Keratinocyte (primary cell): ENCODE measurements around the gene CD200R1.

ENCODE experiments used
- EZH2 ChIP-seq: IDR thresholded peaks from one replicate; pipeline ENCODE4 v1.6.1; 2012; ENCODE audit warnings: inconsistent platforms, mild to moderate bottlenecking, low read length, moderate library complexity
- TF ChIP-seq, protein P1 (sequence below), 3 experiments: IDR thresholded peaks in 1 of 3; conservative IDR thresholded peaks in 1 of 3; optimal IDR thresholded peaks in 1 of 3; 2 replicates in 2 of 3; 3 replicates in 1 of 3; pipeline versions ENCODE3 to v1.5.1; 2011; ENCODE audit warnings: low read length in 3 of 3, mild to moderate bottlenecking in 3 of 3, moderate library complexity in 2 of 3, control low read depth in 1 of 3, inconsistent platforms in 1 of 3; ENCODE audit not compliant: insufficient read depth in 2 of 3; ENCODE audit errors: extremely low read depth in 1 of 3

DNA sequence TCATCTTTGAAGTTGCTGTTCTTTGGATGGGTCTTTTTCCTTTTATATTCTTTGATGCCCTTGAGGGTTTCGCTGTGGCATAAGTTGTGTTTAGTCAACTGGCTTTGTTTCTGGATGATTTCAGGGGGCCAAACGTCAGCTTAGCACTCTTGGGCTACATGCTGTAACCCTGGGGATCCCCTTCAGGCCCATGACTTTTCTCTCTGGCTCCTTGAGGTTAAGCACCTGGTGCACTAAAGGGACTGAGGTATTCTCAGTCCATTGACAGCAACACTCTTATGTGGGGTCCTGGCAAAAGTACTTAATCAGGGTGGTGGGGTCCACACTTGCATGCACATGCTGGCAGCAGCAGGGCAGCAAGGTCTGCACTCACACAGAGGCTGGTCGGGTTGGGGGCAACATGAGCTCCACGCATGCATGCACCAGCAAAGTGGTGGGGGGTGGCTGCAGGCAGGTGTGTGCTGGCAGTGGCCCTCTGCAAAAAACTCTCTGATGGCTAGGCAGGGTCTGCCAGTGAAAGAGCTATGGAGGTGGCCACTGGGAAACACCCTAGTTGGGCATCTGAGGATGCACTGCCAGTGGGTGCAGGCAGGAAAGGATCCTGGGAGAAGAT lies 90.1 kb downstream of the CD200R1 start:
- TF ChIP-seq, protein P1, sequence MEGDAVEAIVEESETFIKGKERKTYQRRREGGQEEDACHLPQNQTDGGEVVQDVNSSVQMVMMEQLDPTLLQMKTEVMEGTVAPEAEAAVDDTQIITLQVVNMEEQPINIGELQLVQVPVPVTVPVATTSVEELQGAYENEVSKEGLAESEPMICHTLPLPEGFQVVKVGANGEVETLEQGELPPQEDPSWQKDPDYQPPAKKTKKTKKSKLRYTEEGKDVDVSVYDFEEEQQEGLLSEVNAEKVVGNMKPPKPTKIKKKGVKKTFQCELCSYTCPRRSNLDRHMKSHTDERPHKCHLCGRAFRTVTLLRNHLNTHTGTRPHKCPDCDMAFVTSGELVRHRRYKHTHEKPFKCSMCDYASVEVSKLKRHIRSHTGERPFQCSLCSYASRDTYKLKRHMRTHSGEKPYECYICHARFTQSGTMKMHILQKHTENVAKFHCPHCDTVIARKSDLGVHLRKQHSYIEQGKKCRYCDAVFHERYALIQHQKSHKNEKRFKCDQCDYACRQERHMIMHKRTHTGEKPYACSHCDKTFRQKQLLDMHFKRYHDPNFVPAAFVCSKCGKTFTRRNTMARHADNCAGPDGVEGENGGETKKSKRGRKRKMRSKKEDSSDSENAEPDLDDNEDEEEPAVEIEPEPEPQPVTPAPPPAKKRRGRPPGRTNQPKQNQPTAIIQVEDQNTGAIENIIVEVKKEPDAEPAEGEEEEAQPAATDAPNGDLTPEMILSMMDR (optimal IDR thresholded peaks at IDR 0.05 in 1 of 3, IDR thresholded peaks at IDR 0.05 in 1 of 3, conservative IDR thresholded peaks at IDR 0.05 in 1 of 3; ENCODE audit: extremely low read depth in 1 of 3, insufficient read depth in 2 of 3, low read length in 3 of 3): no peak
- no peak for TF ChIP-seq EZH2
